Right hindlimb (tissue), 1 donor: ENCODE data around the gene TMTC1.

Experiments used
- DNase-seq: peaks from one replicate; pipeline ENCODE4 v3.0.0-alpha.2; 2018

The TMTC1 gene

GRCh38 chr12:29738365-29738764 is 45.4 kb downstream of the TMTC1 start:
- DNase-seq = no peak

- no peak for DNase-seq
Observed at GRCh38 chr12:29737644-29738043, 46.1 kb downstream of the TMTC1 start.

- no peak for DNase-seq
Observed at GRCh38 chr12:29735604-29736003, 48.1 kb downstream of the TMTC1 start.

GRCh38 chr12:29734734-29735133 is 49.0 kb downstream of the TMTC1 start:
- DNase-seq = no peak

- DNase-seq = no peak
Observed at GRCh38 chr12:29734305-29734704, 49.4 kb downstream of the TMTC1 start.

- DNase-seq = no peak
Observed at GRCh38 chr12:29733501-29733900, 50.2 kb downstream of the TMTC1 start.

GRCh38 chr12:29733060-29733459 is 50.7 kb downstream of the TMTC1 start:
- no peak for DNase-seq

- no peak for DNase-seq
Observed at GRCh38 chr12:29732593-29732992, 51.1 kb downstream of the TMTC1 start.

GRCh38 chr12:29732191-29732590 is 51.6 kb downstream of the TMTC1 start:
- DNase-seq = no peak

GRCh38 chr12:29731591-29731990 is 52.2 kb downstream of the TMTC1 start:
- DNase-seq = no peak

- no peak for DNase-seq
Observed at GRCh38 chr12:29730481-29730880, 53.3 kb downstream of the TMTC1 start.

GRCh38 chr12:29728030-29728429 is 55.7 kb downstream of the TMTC1 start:
- no peak for DNase-seq

- DNase-seq = no peak
Observed at GRCh38 chr12:29726741-29727348, 56.9 kb downstream of the TMTC1 start.

- no peak for DNase-seq
Observed at GRCh38 chr12:29726321-29726692, 57.4 kb downstream of the TMTC1 start.

GRCh38 chr12:29725587-29726320 is 58.0 kb downstream of the TMTC1 start:
- no peak for DNase-seq

GRCh38 chr12:29722164-29722563 is 61.6 kb downstream of the TMTC1 start:
- no peak for DNase-seq

- DNase-seq = no peak
Observed at GRCh38 chr12:29719381-29719780, 64.4 kb downstream of the TMTC1 start.

- no peak for DNase-seq
Observed at GRCh38 chr12:29717540-29718100, 66.1 kb downstream of the TMTC1 start.

GRCh38 chr12:29714966-29715365 is 68.8 kb downstream of the TMTC1 start:
- no peak for DNase-seq

GRCh38 chr12:29713729-29714128 is 70.0 kb downstream of the TMTC1 start:
- DNase-seq = no peak

- DNase-seq = peak; percentile 56
Observed at GRCh38 chr12:29711381-29711780, 72.4 kb downstream of the TMTC1 start.

- DNase-seq = peak; percentile 84
Observed at GRCh38 chr12:29710104-29710503, 73.6 kb downstream of the TMTC1 start.

GRCh38 chr12:29709496-29710040 is 74.2 kb downstream of the TMTC1 start:
- DNase-seq = no peak

- no peak for DNase-seq
Observed at GRCh38 chr12:29709054-29709453, 74.7 kb downstream of the TMTC1 start.
